IMR-90 (cell line): Measurements from ENCODE around the gene SNED1. TPM values are rescaled to one million over a fixed set of nuclear protein-coding genes. Genes with fewer than 3 reads are reported as not detected.

Experiments used
- ATAC-seq: fragments of 200-7000 bp; cut with Tn5 transposase; 2 replicates; pipeline ENCODE4 v1.9.1; 2020; ENCODE audit warnings: low read depth, mild to moderate bottlenecking, moderate library complexity
- BruUV-seq: library from RNA; stranded (reverse); fragments of 400-500 nt; replicated peaks from 2 replicates; lab custom pipeline; 2021; lab: Mats Ljungman, UMichigan
- CTCF ChIA-PET: fragments of 300-600 bp; formaldehyde crosslinking; extraction: SDS; loops from one replicate; lab custom pipeline; 2021; ENCODE audit warnings: antibody characterized with exemption; lab: Yijun Ruan, JAX
- POLR2A ChIA-PET: fragments of 300-600 bp; sonication (Branson Sonifier 250); formaldehyde crosslinking; loops from one replicate; lab custom pipeline; 2022; ENCODE audit warnings: antibody characterized with exemption; ENCODE audit not compliant: unreplicated experiment; lab: Charles Lee
- DNase-seq: peaks from one replicate; pipeline ENCODE4 v3.0.0; 2013
- H2AFZ ChIP-seq: replicated peaks from 2 replicates; pipeline ENCODE3; 2013; ENCODE audit warnings: low read length, mild to moderate bottlenecking; ENCODE audit not compliant: poor library complexity
- H2AK5ac ChIP-seq: 2 replicates; pipeline ENCODE4 v1.6.1; 2013; ENCODE audit warnings: low read depth, low read length, inconsistent platforms
- H2AK9ac ChIP-seq: replicated peaks from 2 replicates; pipeline ENCODE3; 2013; ENCODE audit warnings: mild to moderate bottlenecking, low read depth, low read length, moderate library complexity; ENCODE audit not compliant: poor library complexity
- H2BK120ac ChIP-seq: 2 replicates; pipeline ENCODE4 v1.6.1; 2013; ENCODE audit warnings: low read depth, low read length, inconsistent platforms
- H2BK15ac ChIP-seq: 3 replicates; pipeline ENCODE4 v1.6.1; 2013; ENCODE audit warnings: low read depth, low read length, inconsistent platforms
- H2BK20ac ChIP-seq: 2 replicates; pipeline ENCODE4 v1.6.1; 2013; ENCODE audit warnings: low read depth, mild to moderate bottlenecking, inconsistent platforms, low read length, moderate library complexity
- H2BK5ac ChIP-seq: 2 replicates; pipeline ENCODE4 v1.6.1; 2013; ENCODE audit warnings: mild to moderate bottlenecking, low read depth, low read length, inconsistent platforms; ENCODE audit not compliant: poor library complexity, severe bottlenecking
- H3K14ac ChIP-seq: replicated peaks from 2 replicates; pipeline ENCODE4 v1.6.1; 2013; ENCODE audit warnings: low read depth, low read length, inconsistent platforms
- H3K18ac ChIP-seq: 2 replicates; pipeline ENCODE4 v1.6.1; 2013; ENCODE audit warnings: low read depth, low read length, control low read depth
- H3K23ac ChIP-seq: 2 replicates; pipeline ENCODE4 v1.6.1; 2013; ENCODE audit warnings: low read depth, low read length, inconsistent platforms
- H3K27ac ChIP-seq: 2 replicates; pipeline ENCODE4 v1.5.1; 2013; ENCODE audit warnings: mild to moderate bottlenecking, control low read depth, low read length; ENCODE audit not compliant: insufficient read depth
- H3K27me3 ChIP-seq: 2 replicates; pipeline ENCODE4 v1.6.1; 2013; ENCODE audit warnings: low read length; ENCODE audit not compliant: control insufficient read depth, insufficient read depth
- H3K36me3 ChIP-seq: 2 replicates; pipeline ENCODE4 v1.6.1; 2013; ENCODE audit warnings: low read length, mixed read lengths; ENCODE audit not compliant: control insufficient read depth, insufficient read depth
- H3K4ac ChIP-seq: 2 replicates; pipeline ENCODE4 v1.6.1; 2013; ENCODE audit warnings: low read depth, low read length, inconsistent platforms
- H3K4me1 ChIP-seq: 2 replicates; pipeline ENCODE4 v1.6.1; 2013; ENCODE audit warnings: low read length, mixed read lengths; ENCODE audit not compliant: control insufficient read depth, insufficient read depth
- H3K4me2 ChIP-seq: 2 replicates; pipeline ENCODE4 v1.6.1; 2013; ENCODE audit warnings: low read depth, mild to moderate bottlenecking, control low read depth, low read length, moderate library complexity
- H3K4me3 ChIP-seq: 2 replicates; pipeline ENCODE4 v1.5.1; 2013; ENCODE audit warnings: low read depth, mild to moderate bottlenecking, control low read depth, low read length, moderate library complexity; ENCODE audit not compliant: insufficient read depth
- H3K56ac ChIP-seq: 2 replicates; pipeline ENCODE4 v1.6.1; 2013; ENCODE audit warnings: low read length, inconsistent platforms; ENCODE audit not compliant: insufficient read depth; ENCODE audit errors: extremely low read depth
- H3K79me1 ChIP-seq, 2 experiments: 2 replicates each; pipeline ENCODE4 v1.6.1; 2013; ENCODE audit warnings: low read length in 2 of 2, inconsistent platforms in 1 of 2, low read depth in 1 of 2
- H3K9ac ChIP-seq: 2 replicates; pipeline ENCODE4 v1.6.1; 2013; ENCODE audit warnings: low read depth, low read length, control low read depth
- H3K9me1 ChIP-seq: 2 replicates; pipeline ENCODE4 v1.6.1; 2013; ENCODE audit warnings: low read length, inconsistent platforms; ENCODE audit not compliant: insufficient read depth
- H3K9me3 ChIP-seq: 2 replicates; pipeline ENCODE4 v1.6.1; 2013; ENCODE audit warnings: low read length; ENCODE audit not compliant: control insufficient read depth, insufficient read depth
- H4K20me1 ChIP-seq: 2 replicates; pipeline ENCODE4 v1.6.1; 2013; ENCODE audit warnings: low read length, inconsistent platforms; ENCODE audit not compliant: insufficient read depth
- H4K5ac ChIP-seq: 2 replicates; pipeline ENCODE4 v1.6.1; 2013; ENCODE audit warnings: mild to moderate bottlenecking, low read depth, low read length, control low read depth
- H4K8ac ChIP-seq, 2 experiments: 2 replicates each; pipeline ENCODE4 v1.6.1; 2013; ENCODE audit warnings: low read depth in 2 of 2, low read length in 2 of 2, control low read depth in 1 of 2, inconsistent platforms in 1 of 2
- H4K91ac ChIP-seq: 2 replicates; pipeline ENCODE4 v1.6.1; 2013; ENCODE audit warnings: low read depth, low read length, inconsistent platforms; ENCODE audit not compliant: insufficient read depth
- BHLHE40 ChIP-seq: fragments of 150-350 bp; IDR thresholded peaks from 2 replicates; pipeline ENCODE4 v1.6.1; 2016; ENCODE audit warnings: mild to moderate bottlenecking, low read depth, low read length
- CEBPB ChIP-seq: IDR thresholded peaks from 2 replicates; pipeline ENCODE4 v1.6.1; 2012; ENCODE audit warnings: low read depth, low read length, improper control_type of control experiment
- CHD1 ChIP-seq: IDR thresholded peaks from 2 replicates; pipeline ENCODE4 v1.6.1; 2012; ENCODE audit warnings: low read depth, low read length, improper control_type of control experiment
- ELK1 ChIP-seq: fragments of 150-350 bp; IDR thresholded peaks from 2 replicates; pipeline ENCODE4 v1.6.1; 2016; ENCODE audit warnings: low read depth, mild to moderate bottlenecking, low read length, moderate library complexity, borderline replicate concordance
- FOS ChIP-seq: fragments of 150-350 bp; IDR thresholded peaks from 2 replicates; pipeline ENCODE4 v1.6.1; 2016; ENCODE audit warnings: low read depth, low read length
- MAZ ChIP-seq: IDR thresholded peaks from 2 replicates; pipeline ENCODE4 v1.6.1; 2012; ENCODE audit warnings: low read depth, mild to moderate bottlenecking, low read length, improper control_type of control experiment, moderate library complexity, borderline replicate concordance
- MXI1 ChIP-seq: IDR thresholded peaks from 2 replicates; pipeline ENCODE4 v1.6.1; 2012; ENCODE audit warnings: low read depth, mild to moderate bottlenecking, low read length, moderate library complexity, borderline replicate concordance
- NFE2L2 ChIP-seq: fragments of 150-350 bp; IDR thresholded peaks from 2 replicates; pipeline ENCODE4 v1.6.1; 2016; ENCODE audit warnings: low read depth, mild to moderate bottlenecking, low read length
- POLR2A ChIP-seq: IDR thresholded peaks from 2 replicates; pipeline ENCODE4 v1.6.1; 2012; ENCODE audit warnings: mild to moderate bottlenecking, low read depth, low read length
- RAD21 ChIP-seq: IDR thresholded peaks from 2 replicates; pipeline ENCODE4 v1.6.1; 2012; ENCODE audit warnings: low read length, improper control_type of control experiment
- RCOR1 ChIP-seq: IDR thresholded peaks from 2 replicates; pipeline ENCODE4 v1.6.1; 2012; ENCODE audit warnings: mild to moderate bottlenecking, low read length, improper control_type of control experiment; ENCODE audit not compliant: insufficient replicate concordance
- RFX5 ChIP-seq: IDR thresholded peaks from 2 replicates; pipeline ENCODE4 v1.8.0; 2012; ENCODE audit warnings: low read depth, mild to moderate bottlenecking, low read length, moderate library complexity
- SMC3 ChIP-seq: fragments of 150-350 bp; IDR thresholded peaks from 2 replicates; pipeline ENCODE4 v1.6.1; 2016; ENCODE audit warnings: low read depth, mild to moderate bottlenecking, antibody characterized with exemption, low read length, moderate library complexity
- USF2 ChIP-seq: fragments of 150-350 bp; IDR thresholded peaks from 2 replicates; pipeline ENCODE4 v1.6.1; 2017; ENCODE audit warnings: mild to moderate bottlenecking, antibody characterized with exemption, low read length, low read depth
- WGBS, 2 experiments: methylation state at CpG; one replicate each; pipeline versions ENCODE4 v1.1.5 to v1.1.7; 2013; ENCODE audit warnings: missing lambda C conversion rate in 2 of 2; ENCODE audit not compliant: insufficient read length in 1 of 2; ENCODE audit errors: extremely low coverage in 2 of 2; 5-methylcytosine and 5-hydroxymethylcytosine counted together
- dilution Hi-C: fragments of 300-500 bp; cut with HindIII; formaldehyde crosslinking; loops from one replicate; pipeline ENCODE4 v1.14.3; 2018; ENCODE audit warnings: low sequenced_read_pairs; ENCODE audit not compliant: unreplicated experiment
- in situ Hi-C: fragments of 300-500 bp; cut with MboI; formaldehyde crosslinking; loops from 3 replicates; pipeline ENCODE4 v1.14.3; 2019; ENCODE audit warnings: low sequenced_read_pairs, inconsistent platforms, mixed read lengths
- intact Hi-C: fragments of 100-400 bp; cut with micrococcal nuclease; formaldehyde crosslinking; loops from 2 replicates; pipeline ENCODE4 v1.10.0; 2022
- polyA plus RNA-seq, 3 experiments: library from polyadenylated mRNA; depleted of rRNA; stranded (reverse); fragments of >200 nt; gene quantifications; 2 replicates each; pipeline ENCODE4 v1.2.3, GENCODE V29; 2012; ENCODE audit warnings: low replicate concordance in 1 of 3
- total RNA-seq: library from RNA; depleted of rRNA; stranded (reverse); fragments of >200 nt; gene quantifications from 2 replicates; pipeline ENCODE4 v1.2.3, GENCODE V29; 2012
- TF ChIP-seq, protein P1 (sequence below): conservative IDR thresholded peaks from 2 replicates; pipeline ENCODE4 v1.5.1; 2012; ENCODE audit warnings: mild to moderate bottlenecking, low read depth, low read length, improper control_type of control experiment

The SNED1 gene
- total and polyA plus RNA-seq, 2 of the 4 experiments (the other 2 are of a cell fraction) = 1.1 to 3.4 TPM

- H3K4me3 ChIP-seq = no peak overlapping the region
- H3K36me3 ChIP-seq = peaks cover 3% of the 10 kb centered on the region; the same call in 1 of the 2 replicates
- in situ Hi-C loops (no loop called here), dilution Hi-C loops (no loop called here), intact Hi-C loops (no loop called here)
- ChIA-PET CTCF (interaction anchor here (1.2 kb wide), 1 partner anchor 11 kb away, joined by 5 read pairs; no protein-coding TSS in a partner anchor), POLR2A (no interaction called here)
- H2AK9ac ChIP-seq = no peak overlapping the region
- H3K27me3 ChIP-seq = no peaks in the 10 kb centered on the region
- no peaks in the 10 kb centered on the region for H3K79me1 ChIP-seq
- H3K9ac ChIP-seq = no peak overlapping the region
- H3K18ac ChIP-seq = no peak overlapping the region
- no peak overlapping the region for H4K5ac ChIP-seq
- H2BK15ac ChIP-seq = no peak overlapping the region
- ATAC-seq (no peak), DNase-seq (no peak)
- H3K4me2 ChIP-seq = no peak overlapping the region
- 80% methylated on average over 1 of the region's 7 CpGs; no CpG with 5 or more reads in 1 of the 2 experiments for WGBS, 2 experiments
- no peak overlapping the region for H2AFZ ChIP-seq
- no peak overlapping the region for H2BK120ac ChIP-seq
- H4K20me1 ChIP-seq = no peaks in the 10 kb centered on the region
- TF ChIP-seq RCOR1 = no peak
- TF ChIP-seq RAD21 = no peak
- TF ChIP-seq, protein P1, sequence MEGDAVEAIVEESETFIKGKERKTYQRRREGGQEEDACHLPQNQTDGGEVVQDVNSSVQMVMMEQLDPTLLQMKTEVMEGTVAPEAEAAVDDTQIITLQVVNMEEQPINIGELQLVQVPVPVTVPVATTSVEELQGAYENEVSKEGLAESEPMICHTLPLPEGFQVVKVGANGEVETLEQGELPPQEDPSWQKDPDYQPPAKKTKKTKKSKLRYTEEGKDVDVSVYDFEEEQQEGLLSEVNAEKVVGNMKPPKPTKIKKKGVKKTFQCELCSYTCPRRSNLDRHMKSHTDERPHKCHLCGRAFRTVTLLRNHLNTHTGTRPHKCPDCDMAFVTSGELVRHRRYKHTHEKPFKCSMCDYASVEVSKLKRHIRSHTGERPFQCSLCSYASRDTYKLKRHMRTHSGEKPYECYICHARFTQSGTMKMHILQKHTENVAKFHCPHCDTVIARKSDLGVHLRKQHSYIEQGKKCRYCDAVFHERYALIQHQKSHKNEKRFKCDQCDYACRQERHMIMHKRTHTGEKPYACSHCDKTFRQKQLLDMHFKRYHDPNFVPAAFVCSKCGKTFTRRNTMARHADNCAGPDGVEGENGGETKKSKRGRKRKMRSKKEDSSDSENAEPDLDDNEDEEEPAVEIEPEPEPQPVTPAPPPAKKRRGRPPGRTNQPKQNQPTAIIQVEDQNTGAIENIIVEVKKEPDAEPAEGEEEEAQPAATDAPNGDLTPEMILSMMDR = no peak
- TF ChIP-seq RFX5 = no peak
- no peak for TF ChIP-seq BHLHE40
- TF ChIP-seq CHD1 = no peak
- no peak for TF ChIP-seq POLR2A
- no peak for TF ChIP-seq NFE2L2
- no peak for TF ChIP-seq USF2
- TF ChIP-seq MXI1 = no peak
- no peak for TF ChIP-seq CEBPB
- no peak for TF ChIP-seq SMC3
- no peak for TF ChIP-seq FOS
- no peak for TF ChIP-seq MAZ
- TF ChIP-seq ELK1 = no peak
- H3K23ac ChIP-seq = no peak overlapping the region
- no peak overlapping the region for H2BK20ac ChIP-seq
- no TSS peak for BruUV-seq
- no peak overlapping the region for H3K14ac ChIP-seq
- no peak overlapping the region for H4K8ac ChIP-seq
- H3K56ac ChIP-seq = no peak overlapping the region
- H2BK5ac ChIP-seq = no peak overlapping the region
- no peaks in the 10 kb centered on the region; the same call in 1 of the 2 replicates for H3K9me1 ChIP-seq
- no peak overlapping the region for H3K27ac ChIP-seq
- H3K4me1 ChIP-seq = no peaks in the 10 kb centered on the region
- H3K4ac ChIP-seq = no peak overlapping the region
- no peaks in the 10 kb centered on the region for H3K9me3 ChIP-seq
- H2AK5ac ChIP-seq = no peak overlapping the region
- no peak overlapping the region for H4K91ac ChIP-seq
Observed at GRCh38 chr2:241134711-241135110, 136.3 kb downstream of the SNED1 start.
